ENCODE results near the gene BIN2. TPM values are rescaled to one million over a fixed set of nuclear protein-coding genes. Genes with fewer than 3 reads are reported as not detected.

BIN2 gene
- total RNA-seq, 1 experiment from 2014 or later = 0.20 TPM

DNA sequence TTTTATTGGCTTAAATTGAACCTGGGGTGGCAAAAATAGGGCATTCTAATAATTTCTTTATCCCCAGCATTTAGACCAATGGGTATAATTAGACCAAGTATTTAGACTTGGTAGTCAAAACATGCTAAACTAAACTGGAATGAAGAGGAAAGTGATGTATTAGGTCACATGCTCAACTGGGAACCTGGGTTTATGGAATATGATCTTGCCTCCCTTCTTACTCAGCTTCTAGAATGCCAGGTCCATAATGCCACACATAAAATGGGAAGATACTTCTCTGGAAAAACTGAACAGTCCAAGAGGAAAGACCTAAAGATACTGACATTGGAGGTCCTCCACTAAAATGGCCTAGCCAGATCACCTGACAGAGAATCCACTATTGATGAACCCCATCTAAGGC is 6.2 kb upstream of the BIN2 start:
- H3K27me3 Mint-ChIP-seq (ENCODE audit: low read depth) = no peaks in the 10 kb centered on the region; the same call in 1 of the 2 replicates
- ChIA-PET POLR2A (interaction anchor here (0.7 kb wide), 1 partner anchor 738 kb away, joined by 5 read pairs; no protein-coding TSS in a partner anchor), CTCF (interaction anchor here (0.6 to 0.7 kb wide), 4 partner anchors 11 to 1163 kb away, joined by 3 to 4 read pairs (median 3); partner anchors contain the start of gene CERS5)
- no peak overlapping the region for H3K27ac Mint-ChIP-seq
- DNase-seq (ENCODE audit: low spot score) = no peak
- no peak overlapping the region for H3K4me3 Mint-ChIP-seq
- no peak for ATAC-seq
- 0 out of 2 replicates have a peak, but pooled peaks cover 2% of the 10 kb centered on the region for H3K4me1 Mint-ChIP-seq
- no peaks in the 10 kb centered on the region for H3K36me3 Mint-ChIP-seq
- no peaks in the 10 kb centered on the region for H3K9me3 Mint-ChIP-seq
- TF ChIP-seq GRHL2 (CRISPR knock-in tag; IDR thresholded peaks at IDR 0.05; ENCODE audit: insufficient replicate concordance, severe bottlenecking) = no peak
- TF ChIP-seq, protein P1, sequence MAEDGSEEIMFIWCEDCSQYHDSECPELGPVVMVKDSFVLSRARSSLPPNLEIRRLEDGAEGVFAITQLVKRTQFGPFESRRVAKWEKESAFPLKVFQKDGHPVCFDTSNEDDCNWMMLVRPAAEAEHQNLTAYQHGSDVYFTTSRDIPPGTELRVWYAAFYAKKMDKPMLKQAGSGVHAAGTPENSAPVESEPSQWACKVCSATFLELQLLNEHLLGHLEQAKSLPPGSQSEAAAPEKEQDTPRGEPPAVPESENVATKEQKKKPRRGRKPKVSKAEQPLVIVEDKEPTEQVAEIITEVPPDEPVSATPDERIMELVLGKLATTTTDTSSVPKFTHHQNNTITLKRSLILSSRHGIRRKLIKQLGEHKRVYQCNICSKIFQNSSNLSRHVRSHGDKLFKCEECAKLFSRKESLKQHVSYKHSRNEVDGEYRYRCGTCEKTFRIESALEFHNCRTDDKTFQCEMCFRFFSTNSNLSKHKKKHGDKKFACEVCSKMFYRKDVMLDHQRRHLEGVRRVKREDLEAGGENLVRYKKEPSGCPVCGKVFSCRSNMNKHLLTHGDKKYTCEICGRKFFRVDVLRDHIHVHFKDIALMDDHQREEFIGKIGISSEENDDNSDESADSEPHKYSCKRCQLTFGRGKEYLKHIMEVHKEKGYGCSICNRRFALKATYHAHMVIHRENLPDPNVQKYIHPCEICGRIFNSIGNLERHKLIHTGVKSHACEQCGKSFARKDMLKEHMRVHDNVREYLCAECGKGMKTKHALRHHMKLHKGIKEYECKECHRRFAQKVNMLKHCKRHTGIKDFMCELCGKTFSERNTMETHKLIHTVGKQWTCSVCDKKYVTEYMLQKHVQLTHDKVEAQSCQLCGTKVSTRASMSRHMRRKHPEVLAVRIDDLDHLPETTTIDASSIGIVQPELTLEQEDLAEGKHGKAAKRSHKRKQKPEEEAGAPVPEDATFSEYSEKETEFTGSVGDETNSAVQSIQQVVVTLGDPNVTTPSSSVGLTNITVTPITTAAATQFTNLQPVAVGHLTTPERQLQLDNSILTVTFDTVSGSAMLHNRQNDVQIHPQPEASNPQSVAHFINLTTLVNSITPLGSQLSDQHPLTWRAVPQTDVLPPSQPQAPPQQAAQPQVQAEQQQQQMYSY (CRISPR knock-in tag; IDR thresholded peaks at IDR 0.05) = no peak
- TF ChIP-seq, protein P2, sequence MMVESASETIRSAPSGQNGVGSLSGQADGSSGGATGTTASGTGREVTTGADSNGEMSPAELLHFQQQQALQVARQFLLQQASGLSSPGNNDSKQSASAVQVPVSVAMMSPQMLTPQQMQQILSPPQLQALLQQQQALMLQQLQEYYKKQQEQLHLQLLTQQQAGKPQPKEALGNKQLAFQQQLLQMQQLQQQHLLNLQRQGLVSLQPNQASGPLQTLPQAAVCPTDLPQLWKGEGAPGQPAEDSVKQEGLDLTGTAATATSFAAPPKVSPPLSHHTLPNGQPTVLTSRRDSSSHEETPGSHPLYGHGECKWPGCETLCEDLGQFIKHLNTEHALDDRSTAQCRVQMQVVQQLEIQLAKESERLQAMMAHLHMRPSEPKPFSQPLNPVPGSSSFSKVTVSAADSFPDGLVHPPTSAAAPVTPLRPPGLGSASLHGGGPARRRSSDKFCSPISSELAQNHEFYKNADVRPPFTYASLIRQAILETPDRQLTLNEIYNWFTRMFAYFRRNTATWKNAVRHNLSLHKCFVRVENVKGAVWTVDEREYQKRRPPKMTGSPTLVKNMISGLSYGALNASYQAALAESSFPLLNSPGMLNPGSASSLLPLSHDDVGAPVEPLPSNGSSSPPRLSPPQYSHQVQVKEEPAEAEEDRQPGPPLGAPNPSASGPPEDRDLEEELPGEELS (CRISPR knock-in tag; IDR thresholded peaks at IDR 0.05) = no peak
- TF ChIP-seq, protein P3, sequence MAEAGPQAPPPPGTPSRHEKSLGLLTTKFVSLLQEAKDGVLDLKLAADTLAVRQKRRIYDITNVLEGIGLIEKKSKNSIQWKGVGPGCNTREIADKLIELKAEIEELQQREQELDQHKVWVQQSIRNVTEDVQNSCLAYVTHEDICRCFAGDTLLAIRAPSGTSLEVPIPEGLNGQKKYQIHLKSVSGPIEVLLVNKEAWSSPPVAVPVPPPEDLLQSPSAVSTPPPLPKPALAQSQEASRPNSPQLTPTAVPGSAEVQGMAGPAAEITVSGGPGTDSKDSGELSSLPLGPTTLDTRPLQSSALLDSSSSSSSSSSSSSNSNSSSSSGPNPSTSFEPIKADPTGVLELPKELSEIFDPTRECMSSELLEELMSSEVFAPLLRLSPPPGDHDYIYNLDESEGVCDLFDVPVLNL (CRISPR knock-in tag; IDR thresholded peaks at IDR 0.05; ENCODE audit: borderline replicate concordance, low read depth) = no peak
- TF ChIP-seq, protein P4, sequence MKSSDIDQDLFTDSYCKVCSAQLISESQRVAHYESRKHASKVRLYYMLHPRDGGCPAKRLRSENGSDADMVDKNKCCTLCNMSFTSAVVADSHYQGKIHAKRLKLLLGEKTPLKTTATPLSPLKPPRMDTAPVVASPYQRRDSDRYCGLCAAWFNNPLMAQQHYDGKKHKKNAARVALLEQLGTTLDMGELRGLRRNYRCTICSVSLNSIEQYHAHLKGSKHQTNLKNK (CRISPR knock-in tag; IDR thresholded peaks at IDR 0.05) = no peak

DNA sequence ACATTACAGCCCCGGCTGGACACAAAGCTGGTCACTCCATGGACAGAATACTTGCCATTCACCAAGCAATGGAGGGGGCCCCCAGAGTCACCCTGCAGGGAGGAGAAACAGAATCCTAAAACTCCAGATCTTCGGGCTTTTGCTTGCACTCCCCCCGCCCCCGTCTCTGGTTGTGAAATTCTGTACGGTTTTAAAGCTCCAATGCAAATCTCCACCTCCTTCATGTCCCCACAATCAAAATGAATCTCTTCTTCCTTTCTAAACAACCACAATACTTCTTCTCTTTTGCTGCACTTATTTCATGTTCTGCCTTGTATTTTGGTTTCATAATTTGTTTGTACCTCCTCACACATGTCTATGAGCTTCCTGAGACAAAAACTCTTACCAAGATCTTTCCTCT is 5.8 kb upstream of the BIN2 start:
- DNase-seq (ENCODE audit: low spot score) (no peak), ATAC-seq (no peak)
- ChIA-PET CTCF (interaction anchor here (0.7 kb wide), 1 partner anchor 11 kb away, joined by 4 read pairs; no protein-coding TSS in a partner anchor), POLR2A (interaction anchor here (0.6 kb wide), 2 partner anchors 13 to 521 kb away, joined by 3 to 4 read pairs; no protein-coding TSS in a partner anchor)
- Mint-ChIP-seq H3K4me1 (0 out of 2 replicates have a peak, but pooled peaks cover 2% of the 10 kb centered on the region), H3K27ac (no peak overlapping the region), H3K9me3 (no peaks in the 10 kb centered on the region), H3K36me3 (no peaks in the 10 kb centered on the region), H3K4me3 (no peak overlapping the region), H3K27me3 (ENCODE audit: low read depth) (no peaks in the 10 kb centered on the region; the same call in 1 of the 2 replicates)
- TF ChIP-seq, protein P5, sequence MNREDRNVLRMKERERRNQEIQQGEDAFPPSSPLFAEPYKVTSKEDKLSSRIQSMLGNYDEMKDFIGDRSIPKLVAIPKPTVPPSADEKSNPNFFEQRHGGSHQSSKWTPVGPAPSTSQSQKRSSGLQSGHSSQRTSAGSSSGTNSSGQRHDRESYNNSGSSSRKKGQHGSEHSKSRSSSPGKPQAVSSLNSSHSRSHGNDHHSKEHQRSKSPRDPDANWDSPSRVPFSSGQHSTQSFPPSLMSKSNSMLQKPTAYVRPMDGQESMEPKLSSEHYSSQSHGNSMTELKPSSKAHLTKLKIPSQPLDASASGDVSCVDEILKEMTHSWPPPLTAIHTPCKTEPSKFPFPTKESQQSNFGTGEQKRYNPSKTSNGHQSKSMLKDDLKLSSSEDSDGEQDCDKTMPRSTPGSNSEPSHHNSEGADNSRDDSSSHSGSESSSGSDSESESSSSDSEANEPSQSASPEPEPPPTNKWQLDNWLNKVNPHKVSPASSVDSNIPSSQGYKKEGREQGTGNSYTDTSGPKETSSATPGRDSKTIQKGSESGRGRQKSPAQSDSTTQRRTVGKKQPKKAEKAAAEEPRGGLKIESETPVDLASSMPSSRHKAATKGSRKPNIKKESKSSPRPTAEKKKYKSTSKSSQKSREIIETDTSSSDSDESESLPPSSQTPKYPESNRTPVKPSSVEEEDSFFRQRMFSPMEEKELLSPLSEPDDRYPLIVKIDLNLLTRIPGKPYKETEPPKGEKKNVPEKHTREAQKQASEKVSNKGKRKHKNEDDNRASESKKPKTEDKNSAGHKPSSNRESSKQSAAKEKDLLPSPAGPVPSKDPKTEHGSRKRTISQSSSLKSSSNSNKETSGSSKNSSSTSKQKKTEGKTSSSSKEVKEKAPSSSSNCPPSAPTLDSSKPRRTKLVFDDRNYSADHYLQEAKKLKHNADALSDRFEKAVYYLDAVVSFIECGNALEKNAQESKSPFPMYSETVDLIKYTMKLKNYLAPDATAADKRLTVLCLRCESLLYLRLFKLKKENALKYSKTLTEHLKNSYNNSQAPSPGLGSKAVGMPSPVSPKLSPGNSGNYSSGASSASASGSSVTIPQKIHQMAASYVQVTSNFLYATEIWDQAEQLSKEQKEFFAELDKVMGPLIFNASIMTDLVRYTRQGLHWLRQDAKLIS (CRISPR knock-in tag; IDR thresholded peaks at IDR 0.05; ENCODE audit: borderline replicate concordance) = no peak
- TF ChIP-seq SMAD4 (CRISPR knock-in tag; IDR thresholded peaks at IDR 0.05) (no peak), RELA (CRISPR knock-in tag; IDR thresholded peaks at IDR 0.05; ENCODE audit: borderline replicate concordance) (no peak), ESRRA (CRISPR knock-in tag; IDR thresholded peaks at IDR 0.05; ENCODE audit: borderline replicate concordance) (no peak), NR2C2 (CRISPR knock-in tag; IDR thresholded peaks at IDR 0.05) (no peak), SMAD3 (CRISPR knock-in tag; IDR thresholded peaks at IDR 0.05; ENCODE audit: borderline replicate concordance) (no peak)
- TF ChIP-seq, protein P6, sequence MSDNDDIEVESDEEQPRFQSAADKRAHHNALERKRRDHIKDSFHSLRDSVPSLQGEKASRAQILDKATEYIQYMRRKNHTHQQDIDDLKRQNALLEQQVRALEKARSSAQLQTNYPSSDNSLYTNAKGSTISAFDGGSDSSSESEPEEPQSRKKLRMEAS (CRISPR knock-in tag; IDR thresholded peaks at IDR 0.05) = no peak
- TF ChIP-seq, protein P7, sequence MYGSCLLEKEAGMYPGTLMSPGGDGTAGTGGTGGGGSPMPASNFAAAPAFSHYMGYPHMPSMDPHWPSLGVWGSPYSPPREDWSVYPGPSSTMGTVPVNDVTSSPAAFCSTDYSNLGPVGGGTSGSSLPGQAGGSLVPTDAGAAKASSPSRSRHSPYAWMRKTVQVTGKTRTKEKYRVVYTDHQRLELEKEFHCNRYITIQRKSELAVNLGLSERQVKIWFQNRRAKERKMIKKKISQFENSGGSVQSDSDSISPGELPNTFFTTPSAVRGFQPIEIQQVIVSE (CRISPR knock-in tag; IDR thresholded peaks at IDR 0.05; ENCODE audit: borderline replicate concordance) = no peak
- TF ChIP-seq, protein P8, sequence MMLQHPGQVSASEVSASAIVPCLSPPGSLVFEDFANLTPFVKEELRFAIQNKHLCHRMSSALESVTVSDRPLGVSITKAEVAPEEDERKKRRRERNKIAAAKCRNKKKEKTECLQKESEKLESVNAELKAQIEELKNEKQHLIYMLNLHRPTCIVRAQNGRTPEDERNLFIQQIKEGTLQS (CRISPR knock-in tag; conservative IDR thresholded peaks at IDR 0.05) = no peak
- TF ChIP-seq, protein P3 (CRISPR knock-in tag; IDR thresholded peaks at IDR 0.05; ENCODE audit: borderline replicate concordance, low read depth) = no peak
- TF ChIP-seq, protein P9, sequence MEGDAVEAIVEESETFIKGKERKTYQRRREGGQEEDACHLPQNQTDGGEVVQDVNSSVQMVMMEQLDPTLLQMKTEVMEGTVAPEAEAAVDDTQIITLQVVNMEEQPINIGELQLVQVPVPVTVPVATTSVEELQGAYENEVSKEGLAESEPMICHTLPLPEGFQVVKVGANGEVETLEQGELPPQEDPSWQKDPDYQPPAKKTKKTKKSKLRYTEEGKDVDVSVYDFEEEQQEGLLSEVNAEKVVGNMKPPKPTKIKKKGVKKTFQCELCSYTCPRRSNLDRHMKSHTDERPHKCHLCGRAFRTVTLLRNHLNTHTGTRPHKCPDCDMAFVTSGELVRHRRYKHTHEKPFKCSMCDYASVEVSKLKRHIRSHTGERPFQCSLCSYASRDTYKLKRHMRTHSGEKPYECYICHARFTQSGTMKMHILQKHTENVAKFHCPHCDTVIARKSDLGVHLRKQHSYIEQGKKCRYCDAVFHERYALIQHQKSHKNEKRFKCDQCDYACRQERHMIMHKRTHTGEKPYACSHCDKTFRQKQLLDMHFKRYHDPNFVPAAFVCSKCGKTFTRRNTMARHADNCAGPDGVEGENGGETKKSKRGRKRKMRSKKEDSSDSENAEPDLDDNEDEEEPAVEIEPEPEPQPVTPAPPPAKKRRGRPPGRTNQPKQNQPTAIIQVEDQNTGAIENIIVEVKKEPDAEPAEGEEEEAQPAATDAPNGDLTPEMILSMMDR (IDR thresholded peaks at IDR 0.05) = no peak

All from WTC11 (cell line).